K562 (cell line): ENCODE measurements around the gene ABHD13. TPM values are rescaled to one million over a fixed set of nuclear protein-coding genes. Genes with fewer than 3 reads are reported as not detected.

Experiments used
- ATAC-seq: fragments of 200-7000 bp; cut with Tn5 transposase; 3 replicates; pipeline ENCODE4 v1.9.1; 2020; ENCODE audit warnings: moderate library complexity
- BruUV-seq: library from RNA; stranded (reverse); fragments of 400-500 nt; replicated peaks from 2 replicates; lab custom pipeline; 2021; lab: Mats Ljungman, UMichigan
- CTCF ChIA-PET: fragments of 300-600 bp; formaldehyde crosslinking; extraction: SDS; loops from one replicate; lab custom pipeline; 2021; ENCODE audit warnings: low intra/inter-chr PET ratio; lab: Yijun Ruan, JAX
- POLR2A ChIA-PET: fragments of 300-600, 350-650 bp; sonication (Branson Sonifier 250); formaldehyde crosslinking; extraction: SDS; loops from one replicate; lab custom pipeline; 2021; ENCODE audit warnings: antibody characterized with exemption, inconsistent platforms; lab: Yijun Ruan, JAX
- DNase-seq, 4 experiments: peaks; one replicate each; pipeline versions ENCODE4 v3.0.0 to v3.0.0-alpha.2; 2011 to 2018; ENCODE audit warnings: low spot score in 3 of 4, mixed read lengths in 3 of 4; ENCODE audit errors: extremely low read depth in 1 of 4
- FAIRE-seq: peaks from 2 replicates; lab custom pipeline; 2011; peaks lifted over from hg19 to GRCh38; lab: Jason Lieb, UNC
- H2AFZ ChIP-seq: 2 replicates; pipeline ENCODE4 v1.6.0; 2011; ENCODE audit warnings: low read depth, low read length, control low read depth, inconsistent platforms
- H3K27ac ChIP-seq: fragments of 200-600 bp; 3 replicates; pipeline ENCODE4 v1.8.0; 2011; ENCODE audit warnings: low read depth, mild to moderate bottlenecking, control low read depth, inconsistent platforms, low read length, moderate library complexity, mixed read lengths; ENCODE audit errors: extremely low read depth
- H3K27me3 ChIP-seq, 2 experiments: fragments of 300-600 bp in 1 of 2; 2 replicates in 1 of 2; 3 replicates in 1 of 2; pipeline versions ENCODE4 v1.6.0 to v1.8.0; 2011; ENCODE audit warnings: inconsistent platforms in 2 of 2, low read length in 2 of 2, mild to moderate bottlenecking in 1 of 2, mixed read lengths in 1 of 2, moderate library complexity in 1 of 2; ENCODE audit not compliant: control insufficient read depth in 2 of 2, insufficient read depth in 2 of 2
- H3K36me3 ChIP-seq: fragments of 300-600 bp; 3 replicates; pipeline ENCODE4 v1.8.0; 2011; ENCODE audit warnings: mild to moderate bottlenecking, low read length, inconsistent platforms; ENCODE audit not compliant: control insufficient read depth, insufficient read depth
- H3K4me1 ChIP-seq, 2 experiments: fragments of 200-600 bp in 1 of 2; replicated peaks in 1 of 2; 2 replicates in 1 of 2; 3 replicates in 1 of 2; pipeline versions ENCODE4 v1.5.1 to v1.8.0; 2011; ENCODE audit warnings: inconsistent platforms in 2 of 2, low read length in 2 of 2, mild to moderate bottlenecking in 1 of 2, mixed read lengths in 1 of 2, moderate library complexity in 1 of 2; ENCODE audit not compliant: control insufficient read depth in 2 of 2, insufficient read depth in 2 of 2
- H3K4me2 ChIP-seq: 2 replicates; pipeline ENCODE4 v1.6.1; 2011; ENCODE audit warnings: low read length, control low read depth, inconsistent platforms, mixed read lengths; ENCODE audit not compliant: insufficient read depth
- H3K4me3 ChIP-seq: fragments of 200-600 bp; sonication (generic), shearing (Covaris generic); 2 replicates; pipeline ENCODE4 v1.5.1; 2016; ENCODE audit warnings: control low read depth, inconsistent platforms
- H3K79me2 ChIP-seq: fragments of 200-600 bp; 3 replicates; pipeline ENCODE4 v1.8.0; 2011; ENCODE audit warnings: low read length, inconsistent platforms; ENCODE audit not compliant: control insufficient read depth, insufficient read depth
- H3K9ac ChIP-seq, 2 experiments: 2 replicates each; pipeline versions ENCODE4 v1.6.0 to v1.6.1; 2011; ENCODE audit warnings: low read depth in 2 of 2, low read length in 2 of 2, control low read depth in 1 of 2, inconsistent platforms in 1 of 2, mild to moderate bottlenecking in 1 of 2, mixed read lengths in 1 of 2; ENCODE audit not compliant: insufficient read depth in 1 of 2
- H3K9me1 ChIP-seq: one replicate; pipeline ENCODE4 v1.6.0; 2011; ENCODE audit warnings: inconsistent platforms, mild to moderate bottlenecking, low read length, moderate library complexity; ENCODE audit not compliant: control insufficient read depth, insufficient read depth
- H3K9me3 ChIP-seq: replicated peaks from 2 replicates; pipeline ENCODE4 v1.5.1; 2011; ENCODE audit warnings: low read depth, low read length, inconsistent platforms; ENCODE audit not compliant: control insufficient read depth, insufficient read depth
- H4K20me1 ChIP-seq: replicated peaks from 2 replicates; pipeline ENCODE4 v1.6.1; 2011; ENCODE audit warnings: low read length, inconsistent platforms, mixed read lengths; ENCODE audit not compliant: control insufficient read depth, insufficient read depth
- DDX20 ChIP-seq: fragments of 450-650 bp; IDR thresholded peaks from 2 replicates; pipeline ENCODE4 v1.6.1; 2016; ENCODE audit warnings: missing genetic modification characterization, low read depth, mild to moderate bottlenecking, missing compliant biosample characterization, moderate library complexity
- DIDO1 ChIP-seq: fragments of 450-650 bp; IDR thresholded peaks from 2 replicates; pipeline ENCODE4 v1.6.1; 2016; ENCODE audit warnings: low read depth, missing biosample characterization, missing genetic modification characterization
- HDAC3 ChIP-seq: fragments of 450-650 bp; IDR thresholded peaks from 2 replicates; pipeline ENCODE4 v1.6.1; 2018; ENCODE audit warnings: borderline replicate concordance, mild to moderate bottlenecking, moderate library complexity; ENCODE audit not compliant: partially characterized antibody
- MCM3 ChIP-seq: fragments of 450-650 bp; IDR thresholded peaks from 2 replicates; pipeline ENCODE4 v1.6.1; 2016
- MEF2A ChIP-seq: IDR thresholded peaks from 2 replicates; pipeline ENCODE4 v1.6.1; 2011; ENCODE audit warnings: low read depth, mild to moderate bottlenecking, low read length, moderate library complexity; ENCODE audit not compliant: control insufficient read depth
- NCOA1 ChIP-seq: fragments of 450-650 bp; IDR thresholded peaks from 2 replicates; pipeline ENCODE4 v1.6.1; 2016; ENCODE audit warnings: low read depth
- NRF1 ChIP-seq, 2 experiments: fragments of 450-650 bp; IDR thresholded peaks in 1 of 2; conservative IDR thresholded peaks in 1 of 2; 2 replicates each; pipeline ENCODE4 v1.6.1; 2014; ENCODE audit warnings: mild to moderate bottlenecking in 2 of 2
- PRMT5 ChIP-seq: sonication (generic); formaldehyde crosslinking; IDR thresholded peaks from 2 replicates; pipeline ENCODE4 v1.5.0; 2020; ENCODE audit warnings: missing genetic modification reagents
- ZBTB1 ChIP-seq: sonication (generic); formaldehyde crosslinking; IDR thresholded peaks from 2 replicates; pipeline ENCODE4 v1.8.1; 2023; ENCODE audit warnings: missing genetic modification reagents, low read depth, mild to moderate bottlenecking, borderline replicate concordance
- ZNF12 ChIP-seq: sonication (generic); formaldehyde crosslinking; IDR thresholded peaks from 2 replicates; pipeline ENCODE4 v1.4.0; 2020; ENCODE audit warnings: mild to moderate bottlenecking, missing genetic modification reagents
- ZNF175 ChIP-seq: fragments of 200-800 bp; sonication (Bioruptor generic); IDR thresholded peaks from 2 replicates; pipeline ENCODE4 v1.6.1; 2016; ENCODE audit warnings: low read depth, mild to moderate bottlenecking, missing genetic modification characterization, missing compliant biosample characterization
- ZNF347 ChIP-seq: fragments of 450-650 bp; formaldehyde crosslinking; IDR thresholded peaks from 2 replicates; pipeline ENCODE4 v1.4.0; 2020; ENCODE audit warnings: low read depth, mild to moderate bottlenecking, moderate library complexity
- ZNF444 ChIP-seq: fragments of 250-450 bp; sonication (Bioruptor Pico); IDR thresholded peaks from 2 replicates; pipeline ENCODE4 v1.4.0; 2020; ENCODE audit warnings: mild to moderate bottlenecking, moderate library complexity
- ZNF561 ChIP-seq: fragments of 450-650 bp; formaldehyde crosslinking; conservative IDR thresholded peaks from 2 replicates; pipeline ENCODE4 v1.4.0; 2020; ENCODE audit warnings: mild to moderate bottlenecking, moderate library complexity
- ZNF696 ChIP-seq: fragments of 250-450 bp; sonication (Bioruptor Pico); conservative IDR thresholded peaks from 2 replicates; pipeline ENCODE4 v1.4.0; 2020; ENCODE audit warnings: mild to moderate bottlenecking, moderate library complexity
- WGBS: fragments of 100-300 bp; shearing (Covaris generic); methylation state at CpG from one replicate; pipeline ENCODE4 v1.1.6; 2016; ENCODE audit warnings: low coverage, mixed read lengths; ENCODE audit not compliant: insufficient coverage; ENCODE audit errors: missing lambda C conversion rate; 5-methylcytosine and 5-hydroxymethylcytosine counted together
- in situ Hi-C: fragments of 300-500 bp; cut with MboI; formaldehyde crosslinking; loops from 4 replicates; pipeline ENCODE4 v1.15.0; 2018; ENCODE audit warnings: inconsistent platforms, mixed read lengths
- intact Hi-C: fragments of 100-400 bp; cut with micrococcal nuclease; formaldehyde crosslinking; loops from 2 replicates; pipeline ENCODE4 v1.14.2; 2022
- polyA plus RNA-seq, 8 experiments: library from polyadenylated mRNA; depleted of rRNA in 4 of 8; stranded (reverse) in 5 of 8; unstranded in 3 of 8; fragments of >200 nt; fragmentation: Nextera tagmentation in 2 of 8; fragmentation: Illumina TruSeq in 1 of 8; extraction: Ambion mirVana in 2 of 8; extraction: Trizol in 1 of 8; gene quantifications; 2 replicates each; pipeline versions ENCODE4 v1.2.1 to v1.2.3, GENCODE V29; 2011 to 2014; ENCODE audit warnings: inconsistent platforms in 1 of 8, missing spikeins in 1 of 8
- total RNA-seq, 7 experiments: library from RNA; depleted of rRNA in 6 of 7; stranded (reverse); fragments of >200 nt in 6 of 7; fragmentation: Illumina TruSeq in 2 of 7; extraction: Trizol in 2 of 7; gene quantifications; 2 replicates each; pipeline versions ENCODE4 v1.2.1 to v1.2.3, GENCODE V29; 2011 to 2021; ENCODE audit warnings: low replicate concordance in 1 of 7
- TF ChIP-seq, protein P1 (sequence below): sonication (generic); formaldehyde crosslinking; IDR thresholded peaks from 2 replicates; pipeline ENCODE4 v1.8.0; 2023; ENCODE audit warnings: missing genetic modification reagents, mild to moderate bottlenecking, borderline replicate concordance
- TF ChIP-seq, protein P2 (sequence below): sonication (generic); formaldehyde crosslinking; IDR thresholded peaks from 2 replicates; pipeline ENCODE4 v1.8.1; 2023; ENCODE audit warnings: mild to moderate bottlenecking, missing genetic modification reagents

The ABHD13 gene
- total and polyA plus RNA-seq, 9 of the 15 experiments (the other 6 are each of a cell fraction or from before 2014, with no cell fraction given) = 1.7 to 7.0 (median 4.1) TPM

DNA sequence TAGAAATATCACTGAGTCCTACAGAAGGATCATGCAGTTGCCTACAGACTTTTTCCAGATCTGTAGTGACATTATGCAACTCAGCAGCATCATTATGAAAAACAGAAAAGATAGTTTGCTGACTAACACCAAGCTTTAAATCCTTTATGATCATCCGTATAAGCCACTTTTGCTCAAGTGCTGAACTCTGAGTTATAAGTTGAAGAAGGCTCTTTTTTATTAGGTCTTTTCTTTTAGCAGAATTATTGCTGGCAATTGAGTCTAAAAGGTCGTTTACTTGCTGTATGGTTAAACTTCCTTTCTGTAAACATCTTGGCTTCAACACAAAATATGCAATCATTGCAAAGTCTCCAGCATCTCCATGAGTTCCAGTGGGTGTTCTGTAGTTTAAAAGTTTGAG lies 7.6 kb upstream of the ABHD13 start:
- BruUV-seq = no TSS peak
- FAIRE-seq (no peak), ATAC-seq (no peak), DNase-seq (no peak)
- intact Hi-C loops (no loop called here), in situ Hi-C loops (no loop called here)
- H2AFZ ChIP-seq = no peak overlapping the region
- H3K4me2 ChIP-seq = no peak overlapping the region
- H3K9ac ChIP-seq = no peak overlapping the region
- H4K20me1 ChIP-seq = no peaks in the 10 kb centered on the region
- ChIA-PET CTCF (no interaction called here), POLR2A (no interaction called here)
- no peak overlapping the region for H3K27ac ChIP-seq
- H3K36me3 ChIP-seq = peaks cover 10% of the 10 kb centered on the region; the same call in 1 of the 3 replicates
- no peaks in the 10 kb centered on the region for H3K9me1 ChIP-seq
- H3K27me3 ChIP-seq = no peaks in the 10 kb centered on the region
- no peaks in the 10 kb centered on the region for H3K9me3 ChIP-seq
- no peak overlapping the region for H3K4me3 ChIP-seq
- peaks cover 0 to 2% of the 10 kb centered on the region in 2 experiments; a peak in 1 of 5 replicates for H3K4me1 ChIP-seq
- H3K79me2 ChIP-seq = no peaks in the 10 kb centered on the region
- WGBS = 45% methylated on average over 2 of the region's 2 CpGs
- no peak for TF ChIP-seq DDX20 (tag)
- no peak for TF ChIP-seq ZNF175
- TF ChIP-seq ZNF696 (CRISPR knock-in tag) = no peak
- TF ChIP-seq ZNF444 (CRISPR knock-in tag) = no peak
- no peak for TF ChIP-seq ZBTB1 (CRISPR knock-in tag)
- TF ChIP-seq ZNF561 = no peak
- TF ChIP-seq ZNF12 = no peak
- no peak for TF ChIP-seq PRMT5 (CRISPR knock-in tag)
- no peak for TF ChIP-seq MEF2A
- TF ChIP-seq, protein P1, sequence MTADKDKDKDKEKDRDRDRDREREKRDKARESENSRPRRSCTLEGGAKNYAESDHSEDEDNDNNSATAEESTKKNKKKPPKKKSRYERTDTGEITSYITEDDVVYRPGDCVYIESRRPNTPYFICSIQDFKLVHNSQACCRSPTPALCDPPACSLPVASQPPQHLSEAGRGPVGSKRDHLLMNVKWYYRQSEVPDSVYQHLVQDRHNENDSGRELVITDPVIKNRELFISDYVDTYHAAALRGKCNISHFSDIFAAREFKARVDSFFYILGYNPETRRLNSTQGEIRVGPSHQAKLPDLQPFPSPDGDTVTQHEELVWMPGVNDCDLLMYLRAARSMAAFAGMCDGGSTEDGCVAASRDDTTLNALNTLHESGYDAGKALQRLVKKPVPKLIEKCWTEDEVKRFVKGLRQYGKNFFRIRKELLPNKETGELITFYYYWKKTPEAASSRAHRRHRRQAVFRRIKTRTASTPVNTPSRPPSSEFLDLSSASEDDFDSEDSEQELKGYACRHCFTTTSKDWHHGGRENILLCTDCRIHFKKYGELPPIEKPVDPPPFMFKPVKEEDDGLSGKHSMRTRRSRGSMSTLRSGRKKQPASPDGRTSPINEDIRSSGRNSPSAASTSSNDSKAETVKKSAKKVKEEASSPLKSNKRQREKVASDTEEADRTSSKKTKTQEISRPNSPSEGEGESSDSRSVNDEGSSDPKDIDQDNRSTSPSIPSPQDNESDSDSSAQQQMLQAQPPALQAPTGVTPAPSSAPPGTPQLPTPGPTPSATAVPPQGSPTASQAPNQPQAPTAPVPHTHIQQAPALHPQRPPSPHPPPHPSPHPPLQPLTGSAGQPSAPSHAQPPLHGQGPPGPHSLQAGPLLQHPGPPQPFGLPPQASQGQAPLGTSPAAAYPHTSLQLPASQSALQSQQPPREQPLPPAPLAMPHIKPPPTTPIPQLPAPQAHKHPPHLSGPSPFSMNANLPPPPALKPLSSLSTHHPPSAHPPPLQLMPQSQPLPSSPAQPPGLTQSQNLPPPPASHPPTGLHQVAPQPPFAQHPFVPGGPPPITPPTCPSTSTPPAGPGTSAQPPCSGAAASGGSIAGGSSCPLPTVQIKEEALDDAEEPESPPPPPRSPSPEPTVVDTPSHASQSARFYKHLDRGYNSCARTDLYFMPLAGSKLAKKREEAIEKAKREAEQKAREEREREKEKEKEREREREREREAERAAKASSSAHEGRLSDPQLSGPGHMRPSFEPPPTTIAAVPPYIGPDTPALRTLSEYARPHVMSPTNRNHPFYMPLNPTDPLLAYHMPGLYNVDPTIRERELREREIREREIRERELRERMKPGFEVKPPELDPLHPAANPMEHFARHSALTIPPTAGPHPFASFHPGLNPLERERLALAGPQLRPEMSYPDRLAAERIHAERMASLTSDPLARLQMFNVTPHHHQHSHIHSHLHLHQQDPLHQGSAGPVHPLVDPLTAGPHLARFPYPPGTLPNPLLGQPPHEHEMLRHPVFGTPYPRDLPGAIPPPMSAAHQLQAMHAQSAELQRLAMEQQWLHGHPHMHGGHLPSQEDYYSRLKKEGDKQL (CRISPR knock-in tag) = no peak
- no peak for TF ChIP-seq NCOA1
- TF ChIP-seq, protein P2, sequence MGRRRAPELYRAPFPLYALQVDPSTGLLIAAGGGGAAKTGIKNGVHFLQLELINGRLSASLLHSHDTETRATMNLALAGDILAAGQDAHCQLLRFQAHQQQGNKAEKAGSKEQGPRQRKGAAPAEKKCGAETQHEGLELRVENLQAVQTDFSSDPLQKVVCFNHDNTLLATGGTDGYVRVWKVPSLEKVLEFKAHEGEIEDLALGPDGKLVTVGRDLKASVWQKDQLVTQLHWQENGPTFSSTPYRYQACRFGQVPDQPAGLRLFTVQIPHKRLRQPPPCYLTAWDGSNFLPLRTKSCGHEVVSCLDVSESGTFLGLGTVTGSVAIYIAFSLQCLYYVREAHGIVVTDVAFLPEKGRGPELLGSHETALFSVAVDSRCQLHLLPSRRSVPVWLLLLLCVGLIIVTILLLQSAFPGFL (CRISPR knock-in tag) = no peak
- TF ChIP-seq MCM3 = no peak
- no peak for TF ChIP-seq ZNF347
- TF ChIP-seq DIDO1 (tag) = no peak
- TF ChIP-seq HDAC3 = no peak
- TF ChIP-seq NRF1 (conservative IDR thresholded peaks at IDR 0.05 in 1 of 2, IDR thresholded peaks at IDR 0.05 in 1 of 2) = no peak
